ENCODE results near the gene COL4A3.
A peak's percentile ranks its signal among the peaks of the same experiment; 100 is the strongest.
"Not testable (repeated sequence)": the region's sequence is repeated elsewhere in the genome, so short reads cannot be mapped to it uniquely, and the experiment has no call there.

Gene COL4A3

DNA sequence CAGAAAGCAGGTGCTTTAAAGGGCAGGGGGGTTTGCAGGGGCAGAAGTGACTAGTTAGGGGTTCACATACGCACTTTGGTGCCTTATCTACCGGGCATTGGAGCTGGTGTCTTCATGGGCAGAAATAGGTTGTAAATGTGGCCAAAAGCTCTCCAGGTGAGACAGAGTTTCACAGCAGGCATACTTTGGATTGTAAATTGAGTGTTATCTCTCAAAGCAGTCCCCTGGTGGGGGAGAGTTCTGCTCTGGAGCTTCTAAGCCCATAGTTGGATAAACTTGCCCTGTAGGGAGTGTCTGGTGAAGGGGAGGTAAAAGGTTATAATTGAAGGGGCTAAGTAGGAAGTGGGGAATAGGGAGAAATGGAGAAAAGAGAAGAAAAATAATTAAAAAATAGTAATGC lies 43.1 kb downstream of the COL4A3 start:
- FAIRE-seq (no peak), DNase-seq (ENCODE audit: insufficient read length, low spot score) (no peak)
- no peak for TF ChIP-seq POLR2A (IDR thresholded peaks at IDR 0.05; ENCODE audit: low read depth, low read length)

DNA sequence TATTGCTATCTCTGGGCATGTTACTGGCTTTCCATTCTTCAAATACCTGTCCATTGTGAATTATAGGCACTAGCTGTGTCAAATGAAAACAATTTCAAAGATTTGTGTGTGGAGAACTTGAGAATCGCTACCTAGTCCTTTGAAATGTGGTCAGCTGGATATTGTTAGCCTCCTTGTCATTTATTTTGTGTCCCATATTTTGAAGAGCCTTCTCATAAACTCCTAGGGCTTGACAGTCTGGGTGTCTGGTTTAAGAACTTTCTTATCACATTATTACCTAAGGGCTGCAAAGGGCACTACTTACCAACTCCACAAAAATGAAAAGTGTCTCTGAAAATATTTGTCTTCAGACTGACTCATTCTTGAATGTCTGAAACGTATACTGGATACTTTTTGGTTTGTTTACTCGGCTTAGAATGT lies 50.2 kb downstream of the COL4A3 start:
- no peak for TF ChIP-seq POLR2A (IDR thresholded peaks at IDR 0.05; ENCODE audit: low read depth, low read length)
- no peak for FAIRE-seq
- no peak for DNase-seq (ENCODE audit: insufficient read length, low spot score)

DNA sequence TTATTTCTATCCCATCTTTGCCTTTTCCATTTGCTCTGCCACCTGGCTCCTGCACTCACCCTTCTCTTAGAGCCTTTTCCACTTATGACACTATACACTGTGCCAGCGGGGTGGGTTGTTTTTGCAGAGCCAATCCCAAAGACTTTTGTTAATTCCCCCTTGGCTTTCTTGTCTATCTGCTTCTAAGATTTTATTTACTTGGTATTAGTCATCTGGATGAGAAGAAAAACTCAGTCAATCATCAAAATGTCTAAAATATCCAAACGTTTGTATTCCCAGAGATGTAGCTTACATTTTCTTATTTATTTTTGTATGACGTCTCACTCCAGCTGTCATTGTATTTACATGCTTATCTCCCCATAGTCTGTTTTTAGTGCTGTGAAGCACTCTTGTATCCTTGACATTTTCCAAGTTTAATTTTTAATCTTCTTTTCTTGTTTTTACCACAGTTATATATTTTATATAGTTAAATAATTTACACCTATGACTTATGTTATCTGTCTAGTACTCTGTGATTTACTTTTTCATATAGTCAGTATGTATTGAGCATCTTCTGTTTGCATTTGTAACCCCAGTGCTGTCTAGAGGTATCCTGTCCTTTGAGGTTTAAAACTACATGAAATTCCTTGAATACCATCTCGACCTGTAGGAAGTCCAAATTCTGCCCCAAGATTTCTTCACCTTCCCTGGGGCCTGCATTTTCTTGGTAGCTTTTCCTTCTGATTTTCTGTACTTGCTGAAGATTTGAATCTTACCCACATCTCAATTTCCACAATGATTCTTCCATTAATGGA lies 55.1 kb downstream of the COL4A3 start:
- DNase-seq (ENCODE audit: insufficient read length, low spot score) (no peak), FAIRE-seq (no peak)
- TF ChIP-seq POLR2A (IDR thresholded peaks at IDR 0.05; ENCODE audit: low read depth, low read length) = no peak

DNA sequence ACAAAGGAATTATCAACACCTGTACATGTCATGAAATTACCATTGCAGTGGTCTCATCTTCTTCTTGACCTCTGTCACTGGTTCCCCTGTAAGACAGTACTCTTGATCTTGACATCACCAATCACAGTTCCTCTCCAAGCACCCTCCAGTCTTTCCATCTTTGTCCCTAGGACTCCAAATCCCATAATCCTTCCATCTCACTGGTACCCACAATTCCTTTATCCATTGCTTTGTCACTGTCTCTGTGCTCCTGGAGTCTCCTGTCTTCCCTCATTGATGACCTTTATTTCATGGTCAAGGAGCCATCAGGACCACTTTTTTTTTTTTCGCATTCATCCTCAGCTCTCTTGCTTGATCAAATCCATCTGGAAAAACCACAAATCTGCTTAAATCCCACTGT lies 56.7 kb downstream of the COL4A3 start:
- FAIRE-seq (no peak), DNase-seq (ENCODE audit: insufficient read length, low spot score) (no peak)
- no peak for TF ChIP-seq POLR2A (IDR thresholded peaks at IDR 0.05; ENCODE audit: low read depth, low read length)

DNA sequence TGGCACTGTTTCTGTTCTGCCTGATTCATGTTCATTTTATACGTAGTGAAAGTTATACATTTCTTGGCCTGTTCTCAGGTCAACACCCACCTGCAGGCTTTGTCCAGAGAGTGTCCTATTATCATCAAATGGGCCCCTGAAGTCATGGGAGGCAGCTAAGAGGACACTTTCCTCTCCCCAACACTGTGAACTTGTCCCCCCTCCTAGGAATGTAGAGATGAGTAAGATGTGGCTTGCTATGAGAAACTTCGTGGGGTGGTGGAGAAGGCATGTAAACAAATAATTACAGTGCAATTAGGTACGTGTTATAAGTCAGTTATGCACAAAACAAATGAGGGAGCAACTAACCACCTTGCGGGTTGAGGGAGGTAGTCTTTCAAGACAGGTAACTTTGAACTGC lies 57.9 kb downstream of the COL4A3 start:
- TF ChIP-seq POLR2A (IDR thresholded peaks at IDR 0.05; ENCODE audit: low read depth, low read length) = no peak
- FAIRE-seq = no peak
- no peak for DNase-seq (ENCODE audit: insufficient read length, low spot score)

DNA sequence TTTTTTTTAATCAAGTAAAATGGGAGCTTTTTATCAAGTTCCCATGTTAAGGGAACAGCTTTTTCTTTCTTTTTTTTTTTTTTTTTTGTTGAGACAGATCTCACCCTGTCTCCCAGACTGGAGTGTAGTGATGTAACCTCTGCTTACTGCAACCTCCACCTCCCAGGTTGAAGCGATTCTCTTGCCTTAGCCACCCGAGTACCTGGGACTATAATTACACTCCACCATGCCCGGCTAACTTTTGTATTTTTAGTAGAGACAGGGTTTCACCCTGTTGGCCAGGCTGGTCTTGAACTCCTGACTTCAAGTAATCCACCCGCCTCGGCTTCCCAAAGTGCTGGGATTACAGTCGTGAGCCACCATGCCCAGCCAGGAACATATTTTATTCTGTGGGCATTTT lies 61.2 kb downstream of the COL4A3 start:
- DNase-seq (ENCODE audit: insufficient read length, low spot score); FAIRE-seq: not testable (repeated sequence)

DNA sequence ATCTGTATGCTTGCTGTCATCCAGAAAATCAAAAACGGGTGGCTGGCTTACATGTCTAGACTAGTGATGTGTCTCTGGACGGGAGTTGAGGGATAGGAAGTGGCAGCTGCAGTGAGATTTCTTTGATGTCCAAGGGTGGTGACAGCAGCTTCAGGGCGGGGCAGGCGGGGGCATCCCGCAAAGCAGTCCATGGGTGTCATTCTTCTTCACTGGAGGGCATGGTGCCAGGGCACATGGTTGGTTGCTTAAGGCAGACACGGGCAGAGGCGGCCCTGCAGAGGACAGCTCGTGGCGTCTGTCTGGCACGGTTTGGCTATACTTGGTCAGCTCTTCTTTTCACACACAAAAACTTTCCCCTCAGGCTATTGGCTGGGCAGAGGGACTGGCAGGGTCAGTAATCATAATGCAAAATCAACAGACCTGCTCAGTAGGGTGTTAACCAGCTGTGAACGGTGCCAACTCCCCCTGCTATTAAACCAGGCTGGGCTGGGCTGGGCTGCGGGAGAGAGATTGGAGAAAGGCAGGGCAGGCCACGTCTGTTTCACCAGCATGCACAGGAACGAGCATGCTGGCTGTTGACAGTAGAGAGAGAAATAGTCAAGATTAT lies 63.7 kb downstream of the COL4A3 start:
- DNase-seq (ENCODE audit: insufficient read length, low spot score) = no peak
- FAIRE-seq = no peak
- no peak for TF ChIP-seq POLR2A (IDR thresholded peaks at IDR 0.05; ENCODE audit: low read depth, low read length)

DNA sequence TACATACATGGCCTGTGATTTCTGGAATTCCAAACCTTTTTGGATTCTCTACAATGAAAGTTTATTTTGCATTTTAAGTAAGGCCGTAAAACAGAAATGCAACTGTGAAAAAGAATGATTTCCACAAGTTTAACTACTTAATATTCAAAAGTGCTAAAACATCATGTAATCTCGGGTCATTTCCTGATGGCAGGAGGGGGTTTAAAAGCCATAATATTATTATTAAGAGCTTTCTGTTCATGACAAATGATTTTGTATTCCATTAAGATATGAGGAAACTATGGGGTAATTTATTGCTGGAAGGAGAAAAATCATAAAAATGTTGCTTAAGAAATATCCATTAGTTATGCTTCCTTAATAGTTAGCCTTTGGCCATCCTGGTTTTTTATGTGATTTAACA lies 65.7 kb downstream of the COL4A3 start:
- FAIRE-seq = no peak
- no peak for TF ChIP-seq POLR2A (IDR thresholded peaks at IDR 0.05; ENCODE audit: low read depth, low read length)
- DNase-seq (ENCODE audit: insufficient read length, low spot score) = no peak

DNA sequence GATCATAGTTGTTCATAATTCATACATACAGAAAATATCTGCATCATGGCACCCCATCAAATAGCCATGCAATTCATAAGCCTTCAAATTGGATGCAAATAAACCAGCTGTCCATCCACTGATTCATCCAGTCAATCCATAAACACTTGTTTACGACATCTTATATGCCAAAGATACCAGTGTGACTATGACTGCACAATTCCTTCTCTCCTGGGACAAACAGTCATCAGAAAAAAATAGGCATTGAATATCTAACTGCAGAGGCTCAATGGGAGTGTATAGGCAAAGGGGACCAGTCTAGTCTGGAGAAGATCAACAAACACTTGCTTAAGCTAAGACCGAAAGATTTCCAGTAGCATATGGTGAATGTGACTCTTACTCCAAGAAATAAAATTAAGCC lies 70.0 kb downstream of the COL4A3 start:
- TF ChIP-seq POLR2A (IDR thresholded peaks at IDR 0.05; ENCODE audit: low read depth, low read length) = no peak
- no peak for DNase-seq (ENCODE audit: insufficient read length, low spot score)
- no peak for FAIRE-seq

DNA sequence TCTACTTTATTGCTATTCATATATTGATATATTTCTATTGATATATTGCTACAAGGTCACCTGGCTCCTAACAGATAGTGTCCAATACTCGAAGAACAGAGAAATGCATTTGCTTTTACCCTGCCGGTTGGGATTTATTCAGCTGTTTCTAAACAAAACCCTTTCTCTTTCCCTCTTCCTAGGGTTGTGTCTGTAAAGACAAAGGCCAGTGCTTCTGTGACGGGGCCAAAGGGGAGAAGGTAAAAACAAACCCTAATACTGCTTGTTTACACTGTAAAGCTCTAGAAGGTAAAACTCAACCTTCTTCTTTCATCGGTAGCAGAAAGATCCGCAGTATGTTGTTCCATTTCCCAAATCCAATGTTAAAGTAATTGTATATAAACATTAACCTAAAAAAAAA lies 73.4 kb downstream of the COL4A3 start:
- FAIRE-seq (no peak), DNase-seq (ENCODE audit: insufficient read length, low spot score) (no peak)
- TF ChIP-seq POLR2A (IDR thresholded peaks at IDR 0.05; ENCODE audit: low read depth, low read length) = no peak

DNA sequence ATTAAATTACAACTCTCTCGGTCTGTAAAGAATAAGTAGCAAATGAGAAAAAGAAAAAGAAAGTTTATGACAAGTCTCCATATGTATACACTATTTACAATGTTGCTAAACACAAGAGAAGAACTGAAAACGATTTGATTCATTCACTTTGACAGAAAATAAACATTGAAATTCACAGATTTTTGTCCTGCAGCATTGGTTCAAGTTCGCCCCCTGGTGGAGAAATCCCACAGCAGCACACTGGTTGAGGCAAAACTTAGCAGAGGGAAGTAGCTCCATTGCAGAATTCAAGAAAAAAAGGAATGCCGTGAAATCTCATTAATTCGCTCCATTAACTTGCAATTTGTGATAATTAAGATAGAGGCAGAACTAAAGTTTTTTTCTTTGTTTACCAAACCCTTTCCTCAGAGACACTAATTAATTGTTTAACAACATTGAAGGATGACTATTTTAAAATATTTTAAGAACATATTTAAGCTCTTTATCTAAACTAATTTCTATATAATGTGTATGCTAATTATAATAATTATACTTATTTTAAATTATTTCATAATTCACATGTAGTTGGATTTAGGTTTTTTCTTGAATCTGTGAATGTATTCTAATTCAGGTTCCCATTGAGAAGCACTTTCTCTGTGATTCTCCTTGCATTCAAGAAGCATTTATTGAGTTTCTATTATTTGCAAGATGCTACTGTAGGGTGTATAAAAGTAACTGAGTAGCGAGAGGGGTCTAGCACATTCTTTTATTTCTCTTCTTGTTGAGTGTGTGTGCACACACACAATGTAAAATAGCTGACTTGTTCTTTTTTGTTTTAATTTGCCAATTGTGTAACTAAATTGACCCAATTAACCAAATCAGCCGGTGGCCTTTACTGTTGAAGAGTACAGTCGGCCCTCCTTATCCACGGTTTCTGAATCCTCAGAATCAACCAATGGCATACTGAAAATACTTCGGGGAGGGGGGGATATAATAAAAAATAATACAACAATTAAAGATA lies 74.1 kb downstream of the COL4A3 start:
- no peak for TF ChIP-seq POLR2A (IDR thresholded peaks at IDR 0.05; ENCODE audit: low read depth, low read length)
- peak; percentile 29 for DNase-seq (ENCODE audit: insufficient read length, low spot score)
- FAIRE-seq = peak; percentile 65

DNA sequence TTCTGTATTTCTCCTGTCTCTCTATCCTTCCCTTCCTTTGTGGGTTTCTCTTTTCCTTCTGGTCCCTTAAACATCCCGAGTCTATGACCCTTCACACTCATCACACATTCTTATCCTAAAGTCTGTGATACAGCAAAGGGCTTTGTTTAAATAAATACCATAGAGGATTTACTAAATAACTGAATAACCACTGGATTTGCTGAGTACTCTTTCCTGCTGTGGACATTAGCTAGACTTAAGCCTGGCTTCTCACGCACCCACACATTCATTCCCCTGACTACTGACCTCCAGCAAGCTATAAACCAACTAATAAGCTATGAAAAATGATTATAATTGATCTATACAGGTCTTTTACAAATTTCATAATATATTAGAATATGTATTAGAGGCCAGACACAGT lies 76.6 kb downstream of the COL4A3 start:
- no peak for TF ChIP-seq POLR2A (IDR thresholded peaks at IDR 0.05; ENCODE audit: low read depth, low read length)
- FAIRE-seq (no peak), DNase-seq (ENCODE audit: insufficient read length, low spot score) (no peak)

DNA sequence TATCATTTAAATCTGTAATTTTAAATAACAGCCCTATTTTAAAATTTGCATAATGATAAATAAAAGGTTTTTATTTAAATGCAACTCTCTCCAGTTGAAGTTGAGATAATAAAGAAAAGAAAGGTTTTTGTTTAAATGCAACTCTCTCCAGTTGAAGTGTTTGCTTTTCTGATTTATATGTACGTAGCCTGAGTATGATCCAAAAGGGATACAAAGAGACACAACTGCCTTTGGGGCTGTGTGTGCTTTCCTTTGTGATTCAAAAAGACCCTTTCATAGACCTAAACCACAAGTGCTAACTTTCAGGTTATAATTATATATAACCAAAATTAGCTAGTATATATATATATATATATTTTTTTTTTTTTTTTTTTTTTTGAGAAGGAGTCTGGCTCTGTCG lies 84.5 kb downstream of the COL4A3 start:
- no peak for TF ChIP-seq POLR2A (IDR thresholded peaks at IDR 0.05; ENCODE audit: low read depth, low read length)
- DNase-seq (ENCODE audit: insufficient read length, low spot score) = no peak
- FAIRE-seq = no peak

DNA sequence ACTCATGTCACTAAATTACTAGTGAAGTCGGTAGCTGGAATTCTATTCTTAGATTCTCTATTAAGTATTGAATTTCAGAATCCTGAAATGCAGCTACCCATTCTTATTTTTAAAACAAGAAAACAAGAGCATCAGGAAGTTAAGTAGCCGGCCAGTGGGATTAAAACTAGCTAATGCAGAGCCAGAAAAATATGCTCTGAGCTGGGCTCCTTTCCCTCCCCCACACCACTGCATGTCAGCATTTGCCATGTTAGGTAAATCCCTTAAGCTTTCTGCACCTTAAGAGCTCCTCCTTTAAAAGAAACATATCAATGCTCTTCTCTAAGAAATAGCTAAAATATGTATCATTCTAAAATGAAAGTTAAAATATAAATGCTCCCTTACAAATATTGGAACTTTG lies 88.4 kb downstream of the COL4A3 start:
- FAIRE-seq = no peak
- no peak for TF ChIP-seq POLR2A (IDR thresholded peaks at IDR 0.05; ENCODE audit: low read depth, low read length)
- DNase-seq (ENCODE audit: insufficient read length, low spot score) = no peak

Data from H54 (cell line).